GM03348 (cell line): ENCODE data around the gene DCN.
A peak's percentile ranks its signal among the peaks of the same experiment; 100 is the strongest.

Experiments
- DNase-seq: peaks from one replicate; pipeline ENCODE4 v3.0.0; 2012; ENCODE audit warnings: low spot score

DCN gene

GRCh38 chr12:91100906-91101305 lies 81.7 kb downstream of the DCN start:
- DNase-seq: no peak

GRCh38 chr12:91099836-91100235 lies 82.8 kb downstream of the DCN start:
- DNase-seq: no peak

- no peak for DNase-seq
Measured at GRCh38 chr12:91099341-91099740, 83.3 kb downstream of the DCN start.

- peak; percentile 64 for DNase-seq
Measured at GRCh38 chr12:91098941-91099340, 83.7 kb downstream of the DCN start.

- no peak for DNase-seq
Measured at GRCh38 chr12:91098461-91098860, 84.2 kb downstream of the DCN start.

GRCh38 chr12:91094957-91095356 lies 87.7 kb downstream of the DCN start:
- DNase-seq: no peak

GRCh38 chr12:91094032-91094662 lies 88.5 kb downstream of the DCN start:
- DNase-seq: peak; percentile 9

GRCh38 chr12:91093341-91093740 lies 89.3 kb downstream of the DCN start:
- DNase-seq: no peak

GRCh38 chr12:91091916-91092715 lies 90.5 kb downstream of the DCN start:
- DNase-seq: no peak
